Measurements from ENCODE around the gene STK11. TPM values are rescaled to one million over a fixed set of nuclear protein-coding genes. Genes with fewer than 3 reads are reported as not detected.

STK11 gene
- total RNA-seq, 1 donor from 2014 or later, result 59.3 TPM

DNA sequence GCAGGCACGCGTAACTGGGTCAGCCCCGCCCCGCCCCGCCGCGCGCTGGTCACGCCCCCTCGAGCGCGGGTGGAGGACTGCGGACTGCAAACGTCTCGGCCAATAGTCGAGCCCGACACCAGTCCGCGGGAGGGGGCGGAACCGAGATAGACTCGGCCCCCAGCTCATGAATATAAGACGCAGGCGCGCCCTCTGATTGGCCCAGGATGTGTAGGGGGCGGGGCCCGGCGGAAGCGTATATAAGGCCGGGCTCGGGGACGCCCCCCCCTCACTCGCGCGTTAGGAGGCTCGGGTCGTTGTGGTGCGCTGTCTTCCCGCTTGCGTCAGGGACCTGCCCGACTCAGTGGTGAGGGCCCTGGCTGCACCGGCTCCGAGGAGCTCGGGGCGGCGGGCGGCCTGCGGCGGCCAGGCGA, 63.5 kb downstream of the STK11 start, which contains the start of gene CIRBP:
Gene CIRBP (plus strand): TSS at position 268 of the 413 bp plus-strand sequence. CDS start 1,602 bp downstream, outside the sequence.
- H3K4me1 Mint-ChIP-seq (ENCODE audit: low read depth), result peaks cover 48% of the 10 kb centered on the region
- H3K4me3 Mint-ChIP-seq (ENCODE audit: low read depth), result peak within 1 kb of the TSS; percentile 82
- H3K27ac Mint-ChIP-seq, result peak within 1 kb of the TSS; percentile 95
- DNase-seq (ENCODE audit: low spot score, unreplicated experiment), result peak; percentile 99
- no peaks in the 10 kb centered on the region for H3K9me3 Mint-ChIP-seq (ENCODE audit: low read depth)
- H3K36me3 Mint-ChIP-seq (ENCODE audit: insufficient read depth), result peaks cover 24% of the 10 kb centered on the region
- peaks cover 9% of the 10 kb centered on the region for H3K27me3 Mint-ChIP-seq
- TF ChIP-seq, protein P1, sequence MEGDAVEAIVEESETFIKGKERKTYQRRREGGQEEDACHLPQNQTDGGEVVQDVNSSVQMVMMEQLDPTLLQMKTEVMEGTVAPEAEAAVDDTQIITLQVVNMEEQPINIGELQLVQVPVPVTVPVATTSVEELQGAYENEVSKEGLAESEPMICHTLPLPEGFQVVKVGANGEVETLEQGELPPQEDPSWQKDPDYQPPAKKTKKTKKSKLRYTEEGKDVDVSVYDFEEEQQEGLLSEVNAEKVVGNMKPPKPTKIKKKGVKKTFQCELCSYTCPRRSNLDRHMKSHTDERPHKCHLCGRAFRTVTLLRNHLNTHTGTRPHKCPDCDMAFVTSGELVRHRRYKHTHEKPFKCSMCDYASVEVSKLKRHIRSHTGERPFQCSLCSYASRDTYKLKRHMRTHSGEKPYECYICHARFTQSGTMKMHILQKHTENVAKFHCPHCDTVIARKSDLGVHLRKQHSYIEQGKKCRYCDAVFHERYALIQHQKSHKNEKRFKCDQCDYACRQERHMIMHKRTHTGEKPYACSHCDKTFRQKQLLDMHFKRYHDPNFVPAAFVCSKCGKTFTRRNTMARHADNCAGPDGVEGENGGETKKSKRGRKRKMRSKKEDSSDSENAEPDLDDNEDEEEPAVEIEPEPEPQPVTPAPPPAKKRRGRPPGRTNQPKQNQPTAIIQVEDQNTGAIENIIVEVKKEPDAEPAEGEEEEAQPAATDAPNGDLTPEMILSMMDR (IDR thresholded peaks at IDR 0.05; ENCODE audit: unreplicated experiment), result no peak

DNA sequence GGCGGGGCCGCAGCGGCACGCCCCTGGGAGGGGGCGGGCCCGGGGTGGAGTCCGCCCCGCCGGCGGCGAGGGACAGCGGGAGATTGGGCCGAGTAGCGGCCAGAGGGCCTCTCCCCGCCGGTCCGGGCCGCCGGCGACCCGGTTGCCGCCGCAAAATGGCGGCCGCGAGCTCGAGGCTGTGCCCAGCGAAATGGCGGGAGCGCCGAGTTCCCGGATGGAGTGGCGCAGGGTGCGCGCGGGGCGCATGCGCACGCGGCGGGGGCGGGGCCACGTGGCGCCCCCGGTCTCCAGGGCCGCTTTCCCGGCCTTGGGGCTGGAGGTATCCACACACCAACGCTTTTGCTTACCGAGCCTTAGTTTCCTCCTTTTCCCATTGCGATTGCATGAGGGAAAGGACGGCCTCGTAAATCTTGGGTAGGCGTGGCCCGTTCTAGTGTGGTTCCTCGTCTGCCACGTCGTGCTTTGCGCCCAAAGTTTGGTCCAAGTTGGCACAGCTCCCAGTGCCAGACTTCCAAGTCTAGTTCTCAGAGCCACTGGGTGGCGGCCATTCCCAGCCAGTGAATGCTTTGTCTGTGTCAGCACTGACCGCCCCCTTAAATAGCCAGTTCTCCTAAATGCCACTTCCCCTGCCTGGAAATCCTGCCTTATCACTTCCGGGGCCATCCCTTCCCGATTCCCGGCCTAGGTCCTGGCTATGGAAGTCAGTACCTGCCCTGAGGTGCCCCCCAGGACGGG, 64.1 kb downstream of the STK11 start:
- Mint-ChIP-seq H3K9me3 (ENCODE audit: low read depth) (no peaks in the 10 kb centered on the region), H3K4me1 (ENCODE audit: low read depth) (peaks cover 48% of the 10 kb centered on the region), H3K4me3 (ENCODE audit: low read depth) (peak overlapping the region; percentile 82), H3K27ac (peak overlapping the region; percentile 95), H3K27me3 (peaks cover 9% of the 10 kb centered on the region), H3K36me3 (ENCODE audit: insufficient read depth) (peaks cover 24% of the 10 kb centered on the region)
- peak; percentile 77 for DNase-seq (ENCODE audit: low spot score, unreplicated experiment)
- TF ChIP-seq, protein P1 (IDR thresholded peaks at IDR 0.05; ENCODE audit: unreplicated experiment), result no peak

DNA sequence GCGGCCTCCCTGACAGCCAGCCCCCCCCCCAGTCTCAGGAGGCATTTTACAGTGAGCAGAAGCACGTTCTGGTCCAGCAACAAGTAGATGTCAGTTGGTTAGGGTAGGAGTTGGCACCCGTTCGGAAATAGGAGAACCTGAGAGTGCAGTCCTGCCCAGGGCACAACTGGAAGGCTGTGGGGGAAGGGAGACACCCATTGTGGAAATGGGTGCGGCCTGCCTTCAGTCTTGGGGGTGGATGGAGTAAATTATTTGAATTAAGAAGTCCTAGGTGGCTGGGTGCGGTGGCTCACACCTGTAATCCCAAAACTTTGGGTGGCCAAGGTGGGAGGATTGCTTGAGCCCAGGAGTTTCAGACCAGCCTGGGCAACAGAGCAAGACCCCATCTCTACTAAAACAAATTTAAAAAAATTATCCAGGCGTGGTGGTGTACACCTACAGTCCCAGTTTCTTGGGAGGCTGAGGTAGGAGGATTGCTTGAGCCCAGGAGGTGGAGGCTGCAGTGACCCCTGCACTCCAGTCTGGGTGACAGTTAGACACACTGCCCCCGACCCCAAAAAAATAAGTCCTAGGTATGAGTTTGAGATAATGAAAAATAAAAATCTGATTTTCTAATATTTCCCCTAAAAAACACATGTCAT, 64.8 kb downstream of the STK11 start:
- Mint-ChIP-seq H3K4me1 (ENCODE audit: low read depth) (peaks cover 44% of the 10 kb centered on the region), H3K9me3 (ENCODE audit: low read depth) (no peaks in the 10 kb centered on the region), H3K27me3 (peaks cover 9% of the 10 kb centered on the region), H3K4me3 (ENCODE audit: low read depth) (peak overlapping the region; percentile 82), H3K36me3 (ENCODE audit: insufficient read depth) (peaks cover 24% of the 10 kb centered on the region), H3K27ac (peak overlapping the region; percentile 95)
- TF ChIP-seq, protein P1 (IDR thresholded peaks at IDR 0.05; ENCODE audit: unreplicated experiment), result no peak
- no peak for DNase-seq (ENCODE audit: low spot score, unreplicated experiment)

DNA sequence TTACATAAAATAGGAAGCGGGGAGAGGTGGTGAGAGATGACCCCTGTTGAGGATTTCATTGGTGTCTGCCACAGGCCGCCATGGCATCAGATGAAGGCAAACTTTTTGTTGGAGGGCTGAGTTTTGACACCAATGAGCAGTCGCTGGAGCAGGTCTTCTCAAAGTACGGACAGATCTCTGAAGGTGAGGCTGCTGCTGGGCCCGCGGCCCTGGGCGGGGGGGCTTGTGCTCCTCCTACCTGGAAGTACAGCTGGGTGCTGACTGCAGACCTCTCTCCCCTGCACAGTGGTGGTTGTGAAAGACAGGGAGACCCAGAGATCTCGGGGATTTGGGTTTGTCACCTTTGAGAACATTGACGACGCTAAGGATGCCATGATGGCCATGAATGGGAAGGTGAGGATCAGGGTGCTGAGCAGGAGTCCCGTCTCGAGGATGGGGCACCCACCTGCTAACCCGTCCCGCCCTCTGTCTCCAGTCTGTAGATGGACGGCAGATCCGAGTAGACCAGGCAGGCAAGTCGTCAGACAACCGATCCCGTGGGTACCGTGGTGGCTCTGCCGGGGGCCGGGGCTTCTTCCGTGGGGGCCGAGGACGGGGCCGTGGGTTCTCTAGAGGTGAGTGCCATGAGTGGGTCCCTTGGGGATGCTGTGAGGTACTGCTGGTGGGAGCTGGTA, 65.4 kb downstream of the STK11 start:
- peak overlapping the region; percentile 95 for H3K27ac Mint-ChIP-seq
- H3K9me3 Mint-ChIP-seq (ENCODE audit: low read depth), result no peaks in the 10 kb centered on the region
- peaks cover 40% of the 10 kb centered on the region for H3K4me1 Mint-ChIP-seq (ENCODE audit: low read depth)
- DNase-seq (ENCODE audit: low spot score, unreplicated experiment), result no peak
- TF ChIP-seq, protein P1 (IDR thresholded peaks at IDR 0.05; ENCODE audit: unreplicated experiment), result no peak
- H3K4me3 Mint-ChIP-seq (ENCODE audit: low read depth), result peak overlapping the region; percentile 82
- peaks cover 24% of the 10 kb centered on the region for H3K36me3 Mint-ChIP-seq (ENCODE audit: insufficient read depth)
- H3K27me3 Mint-ChIP-seq, result peaks cover 9% of the 10 kb centered on the region

Data from progenitor cell of endocrine pancreas (in vitro differentiated cells).